Uterine smooth muscle cell (primary cell): ENCODE results near the gene HNRNPD. TPM values are rescaled to one million over a fixed set of nuclear protein-coding genes. Genes with fewer than 3 reads are reported as not detected.

Source experiments
- total RNA-seq: library from RNA; depleted of rRNA; stranded (reverse); fragments of >200 nt; gene quantifications from 2 replicates; pipeline ENCODE4 v1.2.3, GENCODE V29; 2014

HNRNPD gene, protein sequence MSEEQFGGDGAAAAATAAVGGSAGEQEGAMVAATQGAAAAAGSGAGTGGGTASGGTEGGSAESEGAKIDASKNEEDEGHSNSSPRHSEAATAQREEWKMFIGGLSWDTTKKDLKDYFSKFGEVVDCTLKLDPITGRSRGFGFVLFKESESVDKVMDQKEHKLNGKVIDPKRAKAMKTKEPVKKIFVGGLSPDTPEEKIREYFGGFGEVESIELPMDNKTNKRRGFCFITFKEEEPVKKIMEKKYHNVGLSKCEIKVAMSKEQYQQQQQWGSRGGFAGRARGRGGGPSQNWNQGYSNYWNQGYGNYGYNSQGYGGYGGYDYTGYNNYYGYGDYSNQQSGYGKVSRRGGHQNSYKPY
- 28.7 and 45.3 TPM in 2 replicates for total RNA-seq

GRCh38 chr4:82373816-82374625 is at the start of gene HNRNPD:
Gene HNRNPD, minus strand, starts transcription at chr4:82373991. Its CDS starts 313 bp downstream, at chr4:82373678.

Other genes with a start within 250 kb of the HNRNPD start
- gene HNRNPDL, start 56.5 kb upstream of the HNRNPD start, total RNA-seq: 176 and 265 TPM in 2 replicates
- 52.4 and 94.2 TPM in 2 replicates for gene ENOPH1, start 56.6 kb upstream of the HNRNPD start, total RNA-seq
- gene TMEM150C, start 188.0 kb upstream of the HNRNPD start, total RNA-seq: 0.44 and 2.9 TPM in 2 replicates